ENCODE results near the gene ZNF316.

DNA sequence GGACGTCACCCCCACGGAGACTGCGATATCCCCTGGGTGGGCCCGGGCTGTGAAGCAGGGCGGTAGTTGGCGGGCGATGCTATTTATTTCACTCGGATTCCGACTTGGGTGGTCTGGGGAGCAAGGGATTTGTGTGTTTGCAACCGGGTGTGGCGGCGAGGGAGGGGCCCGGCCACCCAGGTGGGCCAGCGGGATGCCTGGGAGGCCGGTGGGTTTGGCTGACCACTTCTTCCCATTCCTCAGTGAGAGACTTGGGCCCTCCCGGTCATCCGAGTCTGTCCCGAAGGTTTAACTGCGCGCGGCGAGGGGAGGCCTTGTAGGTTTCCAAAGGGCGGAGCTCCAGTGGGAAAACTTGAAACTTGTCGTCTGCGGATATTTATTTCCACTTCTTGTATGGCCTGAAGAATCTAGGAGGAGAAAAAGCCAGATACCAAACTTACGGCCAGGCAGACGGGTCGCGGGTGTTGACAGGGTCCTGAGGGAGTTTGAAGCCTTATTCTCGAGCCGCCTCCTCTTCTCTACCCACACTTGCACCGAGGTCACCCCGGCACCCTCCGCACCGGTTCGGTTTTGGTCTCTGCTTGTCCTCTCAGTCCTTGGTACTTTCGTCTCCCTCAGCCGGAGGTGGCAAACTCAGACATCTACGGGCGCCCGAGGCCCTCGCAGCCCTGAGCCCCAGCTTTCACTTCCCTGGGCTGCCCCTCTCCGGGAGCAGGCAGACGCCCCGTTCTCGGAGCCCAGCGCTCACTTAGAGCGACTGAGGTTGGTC, 17.9 kb downstream of the ZNF316 start:
- no peak for TF ChIP-seq POLR2A (IDR thresholded peaks at IDR 0.05)
- TF ChIP-seq CTCF (IDR thresholded peaks at IDR 0.05), result no peak

Measured in heart left ventricle (tissue), 13 donors.